ENCODE results near the gene DEGS1.

DNA sequence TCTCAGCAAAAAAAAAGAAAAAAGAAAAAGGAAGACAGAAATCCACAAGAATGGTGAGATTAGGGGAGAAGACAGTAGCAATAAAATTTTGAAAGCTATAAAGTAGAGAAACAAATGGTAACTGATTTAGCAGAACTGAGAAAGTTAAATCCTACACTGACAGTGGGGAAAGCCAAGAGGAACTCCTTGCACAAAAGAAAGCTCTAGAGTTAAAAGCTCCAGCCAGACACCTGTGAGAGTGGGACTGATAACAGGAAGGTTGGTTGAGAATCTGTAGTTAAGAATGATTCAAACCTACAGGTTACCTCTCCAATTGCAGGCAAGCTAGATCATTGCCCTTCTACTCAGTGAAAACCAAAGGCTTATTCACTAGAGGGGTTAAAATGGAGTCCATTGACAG lies 45.5 kb upstream of the DEGS1 start:
- TF ChIP-seq, protein P1, sequence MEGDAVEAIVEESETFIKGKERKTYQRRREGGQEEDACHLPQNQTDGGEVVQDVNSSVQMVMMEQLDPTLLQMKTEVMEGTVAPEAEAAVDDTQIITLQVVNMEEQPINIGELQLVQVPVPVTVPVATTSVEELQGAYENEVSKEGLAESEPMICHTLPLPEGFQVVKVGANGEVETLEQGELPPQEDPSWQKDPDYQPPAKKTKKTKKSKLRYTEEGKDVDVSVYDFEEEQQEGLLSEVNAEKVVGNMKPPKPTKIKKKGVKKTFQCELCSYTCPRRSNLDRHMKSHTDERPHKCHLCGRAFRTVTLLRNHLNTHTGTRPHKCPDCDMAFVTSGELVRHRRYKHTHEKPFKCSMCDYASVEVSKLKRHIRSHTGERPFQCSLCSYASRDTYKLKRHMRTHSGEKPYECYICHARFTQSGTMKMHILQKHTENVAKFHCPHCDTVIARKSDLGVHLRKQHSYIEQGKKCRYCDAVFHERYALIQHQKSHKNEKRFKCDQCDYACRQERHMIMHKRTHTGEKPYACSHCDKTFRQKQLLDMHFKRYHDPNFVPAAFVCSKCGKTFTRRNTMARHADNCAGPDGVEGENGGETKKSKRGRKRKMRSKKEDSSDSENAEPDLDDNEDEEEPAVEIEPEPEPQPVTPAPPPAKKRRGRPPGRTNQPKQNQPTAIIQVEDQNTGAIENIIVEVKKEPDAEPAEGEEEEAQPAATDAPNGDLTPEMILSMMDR (IDR thresholded peaks at IDR 0.05), result no peak
- no peak for TF ChIP-seq POLR2A (IDR thresholded peaks at IDR 0.05)
